ENCODE measurements around the gene AAMDC. TPM values are rescaled to one million over a fixed set of nuclear protein-coding genes. Genes with fewer than 3 reads are reported as not detected.
"Not testable (repeated sequence)": the region's sequence is repeated elsewhere in the genome, so short reads cannot be mapped to it uniquely, and the experiment has no call there.

The AAMDC gene
- total RNA-seq, 2 experiments from 2014 or later = 14.4 to 15.6 TPM

- Mint-ChIP-seq H3K27me3 (no peaks in the 10 kb centered on the region), H3K4me1 (peaks cover 11% of the 10 kb centered on the region), H3K9me3 (peaks cover 3% of the 10 kb centered on the region), H3K27ac (no peak overlapping the region), H3K36me3 (ENCODE audit: low read depth) (peaks cover 34% of the 10 kb centered on the region), H3K4me3 (no peak overlapping the region)
- CTCF ChIA-PET = no interaction called here
- POLR2A ChIA-PET = no interaction called here
- DNase-seq = no peak
Observed at GRCh38 chr11:77799338-77799737, 21.6 kb upstream of the AAMDC start.

- POLR2A ChIA-PET = interaction anchor here (0.8 kb wide), 1 partner anchor 20 kb away, joined by 3 read pairs; no protein-coding TSS in a partner anchor
- no peaks in the 10 kb centered on the region for H3K27me3 Mint-ChIP-seq
- H3K9me3 Mint-ChIP-seq = peaks cover 3% of the 10 kb centered on the region
- peaks cover 32% of the 10 kb centered on the region for H3K36me3 Mint-ChIP-seq (ENCODE audit: low read depth)
- DNase-seq = no peak
- peaks cover 9% of the 10 kb centered on the region for H3K4me1 Mint-ChIP-seq
- CTCF ChIA-PET = no interaction called here
- H3K27ac Mint-ChIP-seq = no peak overlapping the region
- no peak overlapping the region for H3K4me3 Mint-ChIP-seq
Observed at GRCh38 chr11:77800449-77800848, 20.5 kb upstream of the AAMDC start.

GRCh38 chr11:77801477-77801876, 19.5 kb upstream of the AAMDC start:
- peaks cover 3% of the 10 kb centered on the region for H3K9me3 Mint-ChIP-seq
- peaks cover 11% of the 10 kb centered on the region for H3K4me1 Mint-ChIP-seq
- POLR2A ChIA-PET = no interaction called here
- H3K4me3 Mint-ChIP-seq = no peak overlapping the region
- CTCF ChIA-PET = no interaction called here
- H3K27ac Mint-ChIP-seq = no peak overlapping the region
- no peak for DNase-seq
- no peaks in the 10 kb centered on the region for H3K27me3 Mint-ChIP-seq
- H3K36me3 Mint-ChIP-seq (ENCODE audit: low read depth) = peaks cover 25% of the 10 kb centered on the region

GRCh38 chr11:77806415-77806814, 14.5 kb upstream of the AAMDC start:
- no peak for DNase-seq
- ChIA-PET POLR2A (no interaction called here), CTCF (interaction anchor here (0.6 to 1.6 kb wide), 2 partner anchors 9 to 27 kb away, joined by 3 read pairs; no protein-coding TSS in a partner anchor)
- Mint-ChIP-seq H3K36me3 (ENCODE audit: low read depth) (peaks cover 26% of the 10 kb centered on the region), H3K4me1 (peaks cover 8% of the 10 kb centered on the region), H3K27me3 (no peaks in the 10 kb centered on the region), H3K27ac (no peak overlapping the region), H3K9me3 (no peaks in the 10 kb centered on the region), H3K4me3 (no peak overlapping the region)

GRCh38 chr11:77806993-77807392, 14.0 kb upstream of the AAMDC start:
- POLR2A ChIA-PET = no interaction called here
- CTCF ChIA-PET = interaction anchor here (0.6 kb wide), 1 partner anchor 26 kb away, joined by 3 read pairs; no protein-coding TSS in a partner anchor
- peaks cover 30% of the 10 kb centered on the region for H3K36me3 Mint-ChIP-seq (ENCODE audit: low read depth)
- no peak overlapping the region for H3K4me3 Mint-ChIP-seq
- no peak overlapping the region for H3K27ac Mint-ChIP-seq
- no peaks in the 10 kb centered on the region for H3K27me3 Mint-ChIP-seq
- no peak for DNase-seq
- H3K9me3 Mint-ChIP-seq = no peaks in the 10 kb centered on the region
- peaks cover 10% of the 10 kb centered on the region for H3K4me1 Mint-ChIP-seq

- no peak for DNase-seq
- H3K9me3 Mint-ChIP-seq = peaks cover 7% of the 10 kb centered on the region
- no peak overlapping the region for H3K4me3 Mint-ChIP-seq
- peaks cover 29% of the 10 kb centered on the region for H3K4me1 Mint-ChIP-seq
- POLR2A ChIA-PET = no interaction called here
- H3K27ac Mint-ChIP-seq = no peak overlapping the region
- H3K27me3 Mint-ChIP-seq = no peaks in the 10 kb centered on the region
- CTCF ChIA-PET = no interaction called here
- peaks cover 55% of the 10 kb centered on the region for H3K36me3 Mint-ChIP-seq (ENCODE audit: low read depth)
Observed at GRCh38 chr11:77813256-77813655, 7.7 kb upstream of the AAMDC start.

GRCh38 chr11:77814848-77815247, 6.1 kb upstream of the AAMDC start:
- H3K36me3 Mint-ChIP-seq (ENCODE audit: low read depth) = peaks cover 60% of the 10 kb centered on the region

GRCh38 chr11:77815459-77815858, 5.5 kb upstream of the AAMDC start:
- POLR2A ChIA-PET = no interaction called here
- no peak for DNase-seq
- no peak overlapping the region for H3K4me3 Mint-ChIP-seq
- no peaks in the 10 kb centered on the region for H3K27me3 Mint-ChIP-seq
- CTCF ChIA-PET = interaction anchor here (0.9 kb wide), 1 partner anchor 9 kb away, joined by 3 read pairs; no protein-coding TSS in a partner anchor
- peaks cover 36% of the 10 kb centered on the region for H3K4me1 Mint-ChIP-seq
- peaks cover 7% of the 10 kb centered on the region for H3K9me3 Mint-ChIP-seq
- peaks cover 56% of the 10 kb centered on the region for H3K36me3 Mint-ChIP-seq (ENCODE audit: low read depth)
- H3K27ac Mint-ChIP-seq = no peak overlapping the region

More at GRCh38 chr11:77814848-77815247, 6.1 kb upstream of the AAMDC start:
- POLR2A ChIA-PET = no interaction called here
- Mint-ChIP-seq H3K27ac (no peak overlapping the region), H3K4me3 (no peak overlapping the region), H3K9me3 (peaks cover 7% of the 10 kb centered on the region), H3K27me3 (no peaks in the 10 kb centered on the region), H3K4me1 (peaks cover 36% of the 10 kb centered on the region)
- CTCF ChIA-PET = no interaction called here
- DNase-seq = no peak

GRCh38 chr11:77819411-77819920, 1.5 kb upstream of the AAMDC start:
- peak overlapping the region; percentile 97 for H3K4me3 Mint-ChIP-seq
- DNase-seq = peak; percentile 86
- POLR2A ChIA-PET = interaction anchor here (0.8 to 4.0 kb wide), 12 partner anchors 19 to 757 kb away, joined by 3 to 31 read pairs (median 3); partner anchors contain the start of genes CLNS1A, INTS4, KCTD21 and USP35
- CTCF ChIA-PET = interaction anchor here (1.5 to 4.0 kb wide), 2 partner anchors 175 to 180 kb away, joined by 5 to 14 read pairs; partner anchors contain the start of gene INTS4
- peaks cover 30% of the 10 kb centered on the region for H3K36me3 Mint-ChIP-seq (ENCODE audit: low read depth)
- peaks cover 7% of the 10 kb centered on the region for H3K9me3 Mint-ChIP-seq
- H3K27ac Mint-ChIP-seq = peak overlapping the region; percentile 94
- H3K27me3 Mint-ChIP-seq = no peaks in the 10 kb centered on the region
- peaks cover 37% of the 10 kb centered on the region for H3K4me1 Mint-ChIP-seq

- DNase-seq = peak; percentile 41
- peak overlapping the region; percentile 97 for H3K4me3 Mint-ChIP-seq
- CTCF ChIA-PET = interaction anchor here (4.0 kb wide), 1 partner anchor 175 kb away, joined by 14 read pairs; the partner anchor contains the start of gene INTS4
- peaks cover 3% of the 10 kb centered on the region for H3K9me3 Mint-ChIP-seq
- H3K4me1 Mint-ChIP-seq = peaks cover 33% of the 10 kb centered on the region
- POLR2A ChIA-PET = interaction anchor here (0.8 to 4.0 kb wide), 11 partner anchors 19 to 756 kb away, joined by 3 to 31 read pairs (median 3); partner anchors contain the start of genes CLNS1A, INTS4, KCTD21 and USP35
- H3K27ac Mint-ChIP-seq = peak overlapping the region; percentile 94
- H3K36me3 Mint-ChIP-seq (ENCODE audit: low read depth) = peaks cover 26% of the 10 kb centered on the region
- no peaks in the 10 kb centered on the region for H3K27me3 Mint-ChIP-seq
Observed at GRCh38 chr11:77819921-77820564, 901 bp upstream of the AAMDC start.

GRCh38 chr11:77821349-77821851, 456 bp downstream of the AAMDC start:
- Mint-ChIP-seq H3K27me3 (no peaks in the 10 kb centered on the region), H3K4me1 (peaks cover 28% of the 10 kb centered on the region), H3K36me3 (ENCODE audit: low read depth) (peaks cover 15% of the 10 kb centered on the region), H3K9me3 (no peaks in the 10 kb centered on the region), H3K27ac (peak overlapping the region; percentile 94), H3K4me3 (peak overlapping the region; percentile 97)
- CTCF ChIA-PET = interaction anchor here (0.7 kb wide), 1 partner anchor 42 kb away, joined by 4 read pairs; no protein-coding TSS in a partner anchor
- peak; percentile 21 for DNase-seq
- POLR2A ChIA-PET = interaction anchor here (4.0 kb wide), 1 partner anchor 173 kb away, joined by 31 read pairs; the partner anchor contains the start of gene INTS4

GRCh38 chr11:77822126-77822525, 1.2 kb downstream of the AAMDC start:
- CTCF ChIA-PET = interaction anchor here (0.7 kb wide), 1 partner anchor 43 kb away, joined by 4 read pairs; no protein-coding TSS in a partner anchor
- H3K4me1 Mint-ChIP-seq = peaks cover 24% of the 10 kb centered on the region
- H3K9me3 Mint-ChIP-seq, DNase-seq, H3K27ac Mint-ChIP-seq, H3K4me3 Mint-ChIP-seq, H3K27me3 Mint-ChIP-seq: not testable (repeated sequence)
- POLR2A ChIA-PET = interaction anchor here (4.0 kb wide), 1 partner anchor 173 kb away, joined by 31 read pairs; the partner anchor contains the start of gene INTS4
- H3K36me3 Mint-ChIP-seq (ENCODE audit: low read depth) = peaks cover 12% of the 10 kb centered on the region

- Mint-ChIP-seq H3K27ac (no peak overlapping the region), H3K27me3 (no peaks in the 10 kb centered on the region), H3K4me3 (no peak overlapping the region), H3K9me3 (no peaks in the 10 kb centered on the region), H3K4me1 (peaks cover 13% of the 10 kb centered on the region), H3K36me3 (ENCODE audit: low read depth) (peaks cover 7% of the 10 kb centered on the region)
- ChIA-PET POLR2A (no interaction called here), CTCF (interaction anchor here (1.4 to 1.5 kb wide), 2 partner anchors 171 to 176 kb away, joined by 5 to 6 read pairs; partner anchors contain the start of gene INTS4)
- no peak for DNase-seq
Observed at GRCh38 chr11:77823775-77824174, 2.8 kb downstream of the AAMDC start.

Measured in activated CD4-positive, alpha-beta memory T cell treated with anti-CD3 and anti-CD28 coated beads, Interleukin-2, amount 10 ng/mL, durations not matched to agents 7 days and 5 days (primary cell).